ENCODE measurements around the gene CNOT3. TPM values are rescaled to one million over a fixed set of nuclear protein-coding genes. Genes with fewer than 3 reads are reported as not detected.

The CNOT3 gene
- total and polyA plus RNA-seq, 4 donors = 23.5 to 40.4 (median 28.8) TPM

DNA sequence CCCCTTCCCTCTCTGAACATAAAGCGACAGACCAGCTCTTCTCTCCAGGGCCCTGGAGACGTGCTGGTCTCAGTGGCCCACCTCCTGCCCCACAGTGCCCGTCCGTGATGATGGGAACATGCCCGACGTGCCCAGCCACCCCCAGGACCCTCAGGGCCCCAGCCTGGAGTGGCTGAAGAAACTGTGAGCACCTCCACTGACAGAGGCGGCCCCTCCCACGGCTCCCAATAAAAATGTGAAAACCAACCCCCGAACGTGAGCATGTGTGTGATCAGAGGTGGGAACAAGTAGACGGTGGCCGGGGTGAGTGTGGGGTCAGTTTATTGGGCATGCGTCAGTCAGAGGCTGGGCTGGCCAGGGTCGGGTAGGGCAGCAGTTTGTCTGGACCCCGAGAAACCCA lies 30.8 kb upstream of the CNOT3 start:
- no peaks in the 10 kb centered on the region for H3K9me3 ChIP-seq (ENCODE audit: control insufficient read depth in 4 of 4, insufficient read depth in 3 of 4, low read length in 3 of 4)
- H3K36me3 ChIP-seq (ENCODE audit: control insufficient read depth in 4 of 4, insufficient read depth in 4 of 4, low read length in 4 of 4) = peaks cover 8 to 47% (median 14%) of the 10 kb centered on the region in 4 donors
- H3K4me3 ChIP-seq = no peak overlapping the region
- 89 to 91% methylated on average over 15 of the region's 15 CpGs for WGBS, 2 donors
- no peak overlapping the region for H3K27ac ChIP-seq (ENCODE audit: low read depth in 1 of 2, low read length in 1 of 2)
- DNase-seq = no peak
- no peak for ATAC-seq (ENCODE audit: insufficient read depth, low FRiP score)
- H3K9ac ChIP-seq (ENCODE audit: insufficient read depth in 1 of 2, low read length in 2 of 2) = no peak overlapping the region
- H3K4me1 ChIP-seq (ENCODE audit: control insufficient read depth in 5 of 5, insufficient read depth in 5 of 5, low read length in 5 of 5) = peaks cover 0 to 6% (median 0%) of the 10 kb centered on the region in 5 donors
- H3K27me3 ChIP-seq (ENCODE audit: control insufficient read depth in 3 of 3, insufficient read depth in 3 of 3, low read length in 2 of 3) = no peaks in the 10 kb centered on the region
- TF ChIP-seq, protein P1, sequence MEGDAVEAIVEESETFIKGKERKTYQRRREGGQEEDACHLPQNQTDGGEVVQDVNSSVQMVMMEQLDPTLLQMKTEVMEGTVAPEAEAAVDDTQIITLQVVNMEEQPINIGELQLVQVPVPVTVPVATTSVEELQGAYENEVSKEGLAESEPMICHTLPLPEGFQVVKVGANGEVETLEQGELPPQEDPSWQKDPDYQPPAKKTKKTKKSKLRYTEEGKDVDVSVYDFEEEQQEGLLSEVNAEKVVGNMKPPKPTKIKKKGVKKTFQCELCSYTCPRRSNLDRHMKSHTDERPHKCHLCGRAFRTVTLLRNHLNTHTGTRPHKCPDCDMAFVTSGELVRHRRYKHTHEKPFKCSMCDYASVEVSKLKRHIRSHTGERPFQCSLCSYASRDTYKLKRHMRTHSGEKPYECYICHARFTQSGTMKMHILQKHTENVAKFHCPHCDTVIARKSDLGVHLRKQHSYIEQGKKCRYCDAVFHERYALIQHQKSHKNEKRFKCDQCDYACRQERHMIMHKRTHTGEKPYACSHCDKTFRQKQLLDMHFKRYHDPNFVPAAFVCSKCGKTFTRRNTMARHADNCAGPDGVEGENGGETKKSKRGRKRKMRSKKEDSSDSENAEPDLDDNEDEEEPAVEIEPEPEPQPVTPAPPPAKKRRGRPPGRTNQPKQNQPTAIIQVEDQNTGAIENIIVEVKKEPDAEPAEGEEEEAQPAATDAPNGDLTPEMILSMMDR (IDR thresholded peaks at IDR 0.05; ENCODE audit: control extremely low read depth, extremely low read depth) = no peak

DNA sequence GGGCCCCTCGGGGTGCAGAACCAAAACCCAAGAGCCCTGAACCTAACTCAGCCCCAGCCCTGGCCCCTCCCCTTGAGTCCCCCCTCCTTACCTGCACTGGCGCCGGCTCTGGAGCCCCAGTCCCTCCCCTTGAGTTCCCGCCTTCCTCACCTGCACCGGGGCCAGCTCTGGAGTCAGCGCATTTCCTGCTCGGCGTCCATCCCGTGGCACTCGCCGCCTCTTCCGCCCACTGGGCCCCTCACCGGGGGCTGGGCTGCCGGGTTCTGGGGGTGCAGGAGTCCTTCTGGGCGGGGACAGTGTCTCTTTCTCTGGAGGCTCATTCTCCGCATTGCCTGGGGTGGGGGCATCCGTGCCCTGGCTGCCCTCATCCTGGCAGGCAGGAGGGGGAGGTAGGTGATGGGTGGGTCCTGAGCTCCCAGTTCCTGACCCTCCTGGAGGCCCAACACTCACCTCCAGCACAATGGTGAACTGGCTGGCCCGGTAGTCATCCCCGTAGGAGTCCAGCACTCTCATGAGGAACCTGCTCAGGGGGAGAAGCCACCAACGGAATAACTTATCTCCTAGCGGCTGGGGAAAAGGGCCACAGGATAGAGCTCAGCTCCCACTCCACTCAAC lies 29.6 kb upstream of the CNOT3 start:
- Histone ChIP-seq H3K9me3 (ENCODE audit: control insufficient read depth in 4 of 4, insufficient read depth in 3 of 4, low read length in 3 of 4) (no peaks in the 10 kb centered on the region), H3K36me3 (ENCODE audit: control insufficient read depth in 4 of 4, insufficient read depth in 4 of 4, low read length in 4 of 4) (peaks cover 8 to 49% (median 14%) of the 10 kb centered on the region in 4 donors), H3K9ac (ENCODE audit: insufficient read depth in 1 of 2, low read length in 2 of 2) (no peak overlapping the region), H3K27ac (ENCODE audit: low read depth in 1 of 2, low read length in 1 of 2) (no peak overlapping the region), H3K27me3 (ENCODE audit: control insufficient read depth in 3 of 3, insufficient read depth in 3 of 3, low read length in 2 of 3) (no peaks in the 10 kb centered on the region), H3K4me1 (ENCODE audit: control insufficient read depth in 5 of 5, insufficient read depth in 5 of 5, low read length in 5 of 5) (peaks cover 0 to 6% (median 0%) of the 10 kb centered on the region in 5 donors), H3K4me3 (no peak overlapping the region)
- WGBS, 2 donors = 85 to 87% methylated on average over 21 of the region's 21 CpGs
- DNase-seq = no peak
- no peak for ATAC-seq (ENCODE audit: insufficient read depth, low FRiP score)
- TF ChIP-seq, protein P1 (IDR thresholded peaks at IDR 0.05; ENCODE audit: control extremely low read depth, extremely low read depth) = no peak

DNA sequence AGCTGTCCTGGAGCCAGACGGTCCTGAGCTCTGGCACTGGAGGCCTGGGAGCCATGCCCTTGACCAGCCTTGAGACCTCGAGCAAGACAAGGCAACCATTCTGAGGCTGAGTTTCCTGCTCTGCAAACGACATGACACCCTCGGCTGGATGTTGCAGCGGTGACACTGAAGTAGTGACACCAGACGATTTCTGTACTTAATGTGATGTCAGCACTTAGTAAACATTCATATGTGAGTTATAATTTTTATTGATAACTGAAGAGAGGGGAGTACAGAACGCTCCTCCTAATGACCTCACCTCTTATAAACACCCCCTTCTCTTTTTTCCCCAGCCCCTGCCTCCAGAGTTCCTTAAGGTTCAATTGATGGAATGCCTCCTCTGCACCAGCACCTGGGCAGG lies 29.1 kb upstream of the CNOT3 start:
- no peak overlapping the region for H3K27ac ChIP-seq (ENCODE audit: low read depth in 1 of 2, low read length in 1 of 2)
- H3K9ac ChIP-seq (ENCODE audit: insufficient read depth in 1 of 2, low read length in 2 of 2) = no peak overlapping the region
- ATAC-seq (ENCODE audit: insufficient read depth, low FRiP score) = no peak
- TF ChIP-seq, protein P1 (IDR thresholded peaks at IDR 0.05; ENCODE audit: control extremely low read depth, extremely low read depth) = no peak
- no peak for DNase-seq
- H3K4me3 ChIP-seq = no peak overlapping the region
- H3K36me3 ChIP-seq (ENCODE audit: control insufficient read depth in 4 of 4, insufficient read depth in 4 of 4, low read length in 4 of 4) = peaks cover 8 to 49% (median 14%) of the 10 kb centered on the region in 4 donors
- WGBS, 2 donors = 82 to 84% methylated on average over 7 of the region's 7 CpGs
- H3K4me1 ChIP-seq (ENCODE audit: control insufficient read depth in 5 of 5, insufficient read depth in 5 of 5, low read length in 5 of 5) = peaks cover 0 to 2% (median 0%) of the 10 kb centered on the region in 5 donors
- no peaks in the 10 kb centered on the region for H3K27me3 ChIP-seq (ENCODE audit: control insufficient read depth in 3 of 3, insufficient read depth in 3 of 3, low read length in 2 of 3)
- no peaks in the 10 kb centered on the region for H3K9me3 ChIP-seq (ENCODE audit: control insufficient read depth in 4 of 4, insufficient read depth in 3 of 4, low read length in 3 of 4)

DNA sequence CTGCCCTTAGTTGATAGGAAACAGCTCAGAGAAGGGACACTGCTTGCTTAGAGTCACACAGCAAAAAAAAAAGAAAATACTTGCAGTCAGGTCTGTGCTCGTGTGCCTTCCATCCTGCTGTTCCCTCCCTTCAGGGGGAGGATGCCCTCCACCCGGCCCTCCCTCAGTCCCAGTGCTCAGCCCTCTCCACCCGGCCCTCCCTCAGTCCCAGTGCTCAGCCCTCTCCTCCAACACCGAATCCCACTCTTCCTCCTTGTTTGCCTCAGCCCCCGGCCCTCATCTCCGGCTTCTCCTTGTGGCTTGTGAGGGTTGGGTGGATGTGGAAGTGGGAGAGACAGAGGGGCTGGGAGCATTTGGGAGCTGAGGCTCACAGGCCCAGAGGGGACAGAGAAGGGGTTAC lies 27.9 kb upstream of the CNOT3 start:
- DNase-seq = no peak
- peaks cover 8 to 49% (median 14%) of the 10 kb centered on the region in 4 donors for H3K36me3 ChIP-seq (ENCODE audit: control insufficient read depth in 4 of 4, insufficient read depth in 4 of 4, low read length in 4 of 4)
- no peak for ATAC-seq (ENCODE audit: insufficient read depth, low FRiP score)

More for the DNA sequence above, 27.9 kb upstream of the CNOT3 start:
- Histone ChIP-seq H3K4me3 (no peak overlapping the region), H3K4me1 (ENCODE audit: control insufficient read depth in 5 of 5, insufficient read depth in 5 of 5, low read length in 5 of 5) (peaks cover 0 to 7% (median 0%) of the 10 kb centered on the region in 5 donors), H3K9me3 (ENCODE audit: control insufficient read depth in 4 of 4, insufficient read depth in 3 of 4, low read length in 3 of 4) (no peaks in the 10 kb centered on the region), H3K27ac (ENCODE audit: low read depth in 1 of 2, low read length in 1 of 2) (no peak overlapping the region), H3K27me3 (ENCODE audit: control insufficient read depth in 3 of 3, insufficient read depth in 3 of 3, low read length in 2 of 3) (no peaks in the 10 kb centered on the region), H3K9ac (ENCODE audit: insufficient read depth in 1 of 2, low read length in 2 of 2) (no peak overlapping the region)
- WGBS, 2 donors = 81 to 86% methylated on average over 6 of the region's 6 CpGs
- TF ChIP-seq, protein P1 (IDR thresholded peaks at IDR 0.05; ENCODE audit: control extremely low read depth, extremely low read depth) = no peak
